Osteoblast (primary cell): Measurements from ENCODE around the gene RAB3C. TPM values are rescaled to one million over a fixed set of nuclear protein-coding genes. Genes with fewer than 3 reads are reported as not detected.
"Not testable (repeated sequence)": the region's sequence is repeated elsewhere in the genome, so short reads cannot be mapped to it uniquely, and the experiment has no call there.

Experiments
- DNase-seq: peaks from one replicate; pipeline ENCODE4 v3.0.0; 2011; ENCODE audit warnings: low spot score, mixed read lengths; ENCODE audit not compliant: insufficient read length; ENCODE audit errors: missing footprints
- H2AFZ ChIP-seq: 2 replicates; pipeline ENCODE4 v1.6.0; 2011; ENCODE audit warnings: mild to moderate bottlenecking, low read length
- H3K27ac ChIP-seq: 2 replicates; pipeline ENCODE4 v1.5.1; 2011; ENCODE audit warnings: mild to moderate bottlenecking, low read depth, low read length, moderate library complexity
- H3K27me3 ChIP-seq: 2 replicates; pipeline ENCODE4 v1.6.0; 2012; ENCODE audit warnings: mild to moderate bottlenecking, control low read depth, inconsistent platforms, low read length, moderate library complexity; ENCODE audit not compliant: insufficient read depth
- H3K36me3 ChIP-seq: 2 replicates; pipeline ENCODE4 v1.5.1; 2011; ENCODE audit warnings: mild to moderate bottlenecking, low read length, control low read depth, moderate library complexity; ENCODE audit not compliant: insufficient read depth
- H3K4me1 ChIP-seq: 2 replicates; pipeline ENCODE4 v1.5.1; 2011; ENCODE audit warnings: mild to moderate bottlenecking, low read length, control low read depth, moderate library complexity; ENCODE audit not compliant: insufficient read depth
- H3K4me2 ChIP-seq: 2 replicates; pipeline ENCODE4 v1.6.0; 2011; ENCODE audit warnings: mild to moderate bottlenecking, low read length; ENCODE audit not compliant: insufficient read depth
- H3K4me3 ChIP-seq: fragments of 200-600 bp; sonication (generic); 3 replicates; pipeline ENCODE4 v1.5.1; 2012; ENCODE audit warnings: mild to moderate bottlenecking, low read length, inconsistent platforms; ENCODE audit not compliant: insufficient read depth
- H3K79me2 ChIP-seq: 2 replicates; pipeline ENCODE4 v1.6.0; 2012; ENCODE audit warnings: mild to moderate bottlenecking, low read length, control low read depth, inconsistent platforms; ENCODE audit not compliant: insufficient read depth
- H3K9me3 ChIP-seq: 2 replicates; pipeline ENCODE4 v1.5.1; 2011; ENCODE audit warnings: low read depth, low read length, control low read depth
- H4K20me1 ChIP-seq: 2 replicates; pipeline ENCODE4 v1.6.0; 2012; ENCODE audit warnings: mild to moderate bottlenecking, low read length, control low read depth; ENCODE audit not compliant: insufficient read depth
- CTCF ChIP-seq: IDR thresholded peaks from 2 replicates; pipeline ENCODE4 v1.5.1; 2011; ENCODE audit warnings: mild to moderate bottlenecking, low read depth, low read length, moderate library complexity; ENCODE audit errors: extremely low read depth
- total RNA-seq: library from RNA; depleted of rRNA; stranded (reverse); fragments of >200 nt; gene quantifications from 2 replicates; pipeline ENCODE4 v1.2.3, GENCODE V29; 2012

RAB3C gene
- total RNA-seq, 1 donor, result not detected

- Histone ChIP-seq H3K4me1 (no peaks in the 10 kb centered on the region), H3K36me3 (no peaks in the 10 kb centered on the region), H3K27ac (no peak overlapping the region), H3K4me2 (no peak overlapping the region), H3K4me3 (no peak overlapping the region), H3K27me3 (no peaks in the 10 kb centered on the region), H3K9me3 (no peaks in the 10 kb centered on the region), H4K20me1 (no peaks in the 10 kb centered on the region), H2AFZ (no peak overlapping the region), H3K79me2 (no peaks in the 10 kb centered on the region)
- DNase-seq, result no peak
- TF ChIP-seq CTCF, result no peak
These were observed 31.4 kb upstream of the RAB3C start for GRCh38 chr5:58551492-58551891.

- not testable (repeated sequence) for H3K27me3 ChIP-seq, H2AFZ ChIP-seq, H3K4me3 ChIP-seq, DNase-seq, H3K36me3 ChIP-seq, H3K27ac ChIP-seq, H3K4me2 ChIP-seq, H4K20me1 ChIP-seq, H3K4me1 ChIP-seq, H3K79me2 ChIP-seq, H3K9me3 ChIP-seq
These were observed 25.1 kb upstream of the RAB3C start for GRCh38 chr5:58557665-58558338.

DNA sequence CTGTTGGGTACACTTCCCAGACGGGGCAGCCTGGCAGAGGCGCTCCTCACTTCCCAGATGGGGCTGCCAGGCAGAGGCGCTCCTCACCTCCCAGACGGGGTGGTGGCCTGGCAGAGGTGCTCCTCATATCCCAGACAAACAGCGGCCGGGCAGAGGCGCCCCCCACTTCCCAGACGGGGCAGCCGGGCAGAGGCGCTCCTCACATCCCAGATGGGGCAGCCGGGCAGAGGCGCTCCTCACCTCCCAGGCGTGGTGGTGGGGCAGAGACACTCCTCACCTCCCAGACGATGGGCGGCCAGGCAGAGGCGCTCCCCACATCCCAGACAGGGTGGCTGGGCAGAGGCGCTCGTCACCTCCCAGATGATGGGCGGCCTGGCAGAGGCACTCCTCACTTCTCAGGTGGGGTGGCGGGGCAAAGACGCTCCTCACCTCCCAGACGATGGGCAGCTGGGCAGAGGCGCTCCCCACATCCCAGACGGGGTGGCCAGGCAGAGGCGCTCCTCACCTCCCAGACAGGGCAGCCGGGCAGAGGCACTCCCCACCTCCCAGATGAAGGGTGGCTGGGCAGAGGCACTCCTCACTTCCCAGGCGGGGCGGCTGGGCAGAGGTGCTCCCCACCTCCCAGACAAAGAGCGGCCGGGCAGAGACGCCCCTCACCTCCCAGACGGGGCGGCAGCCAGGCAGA lies 19.7 kb upstream of the RAB3C start:
- not testable (repeated sequence) for H3K4me3 ChIP-seq, H3K36me3 ChIP-seq, H3K4me2 ChIP-seq, H3K9me3 ChIP-seq, H4K20me1 ChIP-seq, H3K4me1 ChIP-seq, H2AFZ ChIP-seq, DNase-seq, H3K27me3 ChIP-seq, H3K27ac ChIP-seq, H3K79me2 ChIP-seq

DNA sequence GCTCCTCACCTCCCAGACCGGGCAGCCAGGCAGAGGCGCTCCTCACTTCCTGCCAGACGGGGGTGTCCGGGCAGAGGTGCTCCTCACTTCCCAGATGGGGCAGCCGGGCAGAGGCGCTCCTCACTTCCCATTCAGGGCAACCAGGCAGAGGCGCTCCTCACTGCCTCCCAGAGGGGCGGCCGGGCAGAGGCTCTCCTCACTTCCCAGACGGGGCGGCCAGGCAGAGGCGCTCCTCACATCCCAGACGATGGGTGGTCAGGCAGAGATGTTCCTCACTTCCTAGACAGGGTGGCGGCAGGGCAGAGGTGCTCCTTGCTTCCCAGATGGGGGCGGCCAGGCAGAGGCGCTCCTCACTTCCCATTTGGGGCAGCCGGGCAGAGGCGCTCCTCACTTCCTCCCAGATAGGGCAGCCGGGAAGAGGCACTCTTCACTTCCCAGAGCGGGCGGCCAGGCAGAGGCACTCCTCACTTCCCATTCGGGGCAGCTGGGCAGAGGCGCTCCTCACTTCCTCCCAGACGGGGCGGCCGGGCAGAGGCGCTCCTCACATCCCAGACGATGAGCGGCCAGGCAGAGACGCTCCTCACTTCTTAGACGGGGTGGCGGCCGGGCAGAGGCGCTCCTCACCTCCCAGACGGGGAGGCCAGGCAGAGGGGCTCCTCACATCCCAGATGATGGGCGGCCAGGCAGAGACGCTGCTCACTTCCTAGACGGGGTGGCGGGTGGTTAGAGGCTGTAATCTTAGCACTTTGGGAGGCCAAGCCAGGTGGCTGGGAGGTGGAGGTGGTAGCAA lies 18.6 kb upstream of the RAB3C start:
- not testable (repeated sequence) for H2AFZ ChIP-seq

GRCh38 chr5:58565033-58565432 lies 17.8 kb upstream of the RAB3C start:
- H3K36me3 ChIP-seq, result no peaks in the 10 kb centered on the region
- H3K4me3 ChIP-seq, result no peak overlapping the region
- no peaks in the 10 kb centered on the region for H4K20me1 ChIP-seq
- no peaks in the 10 kb centered on the region for H3K4me1 ChIP-seq
- no peaks in the 10 kb centered on the region for H3K9me3 ChIP-seq
- no peak for DNase-seq
- H3K27ac ChIP-seq, result no peak overlapping the region
- H3K4me2 ChIP-seq, result no peak overlapping the region
- no peak for TF ChIP-seq CTCF
- H3K79me2 ChIP-seq, result no peaks in the 10 kb centered on the region
- H3K27me3 ChIP-seq, result no peaks in the 10 kb centered on the region
- no peak overlapping the region for H2AFZ ChIP-seq

More for the DNA sequence above, 18.6 kb upstream of the RAB3C start:
- not testable (repeated sequence) for DNase-seq, H3K36me3 ChIP-seq, H3K4me2 ChIP-seq, H3K4me1 ChIP-seq, H3K9me3 ChIP-seq, H3K79me2 ChIP-seq, H3K4me3 ChIP-seq, H3K27me3 ChIP-seq, H3K27ac ChIP-seq, H4K20me1 ChIP-seq
